ENCODE measurements around the gene RCN1.

DNA sequence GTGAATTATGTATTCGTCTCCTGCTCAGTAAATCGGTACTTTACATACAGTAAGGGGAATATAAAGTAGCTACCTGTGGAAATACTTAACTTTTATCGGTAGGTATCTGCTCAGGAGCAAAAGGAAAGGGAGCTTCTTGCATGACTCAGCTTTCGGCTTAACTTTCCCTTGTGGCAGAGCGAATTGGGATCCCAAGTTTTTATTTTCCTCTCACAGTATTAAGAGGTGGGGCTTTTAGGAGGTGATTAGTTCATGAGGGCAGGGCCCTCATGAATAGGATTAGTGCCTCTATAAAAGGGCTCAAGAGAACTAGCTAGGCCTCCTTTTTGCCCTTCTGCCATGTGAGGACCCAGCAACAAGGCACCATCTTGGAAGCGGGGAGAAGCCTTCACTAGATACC, 18.7 kb downstream of the RCN1 start:
- TF ChIP-seq, protein P1, sequence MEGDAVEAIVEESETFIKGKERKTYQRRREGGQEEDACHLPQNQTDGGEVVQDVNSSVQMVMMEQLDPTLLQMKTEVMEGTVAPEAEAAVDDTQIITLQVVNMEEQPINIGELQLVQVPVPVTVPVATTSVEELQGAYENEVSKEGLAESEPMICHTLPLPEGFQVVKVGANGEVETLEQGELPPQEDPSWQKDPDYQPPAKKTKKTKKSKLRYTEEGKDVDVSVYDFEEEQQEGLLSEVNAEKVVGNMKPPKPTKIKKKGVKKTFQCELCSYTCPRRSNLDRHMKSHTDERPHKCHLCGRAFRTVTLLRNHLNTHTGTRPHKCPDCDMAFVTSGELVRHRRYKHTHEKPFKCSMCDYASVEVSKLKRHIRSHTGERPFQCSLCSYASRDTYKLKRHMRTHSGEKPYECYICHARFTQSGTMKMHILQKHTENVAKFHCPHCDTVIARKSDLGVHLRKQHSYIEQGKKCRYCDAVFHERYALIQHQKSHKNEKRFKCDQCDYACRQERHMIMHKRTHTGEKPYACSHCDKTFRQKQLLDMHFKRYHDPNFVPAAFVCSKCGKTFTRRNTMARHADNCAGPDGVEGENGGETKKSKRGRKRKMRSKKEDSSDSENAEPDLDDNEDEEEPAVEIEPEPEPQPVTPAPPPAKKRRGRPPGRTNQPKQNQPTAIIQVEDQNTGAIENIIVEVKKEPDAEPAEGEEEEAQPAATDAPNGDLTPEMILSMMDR (IDR thresholded peaks at IDR 0.05; ENCODE audit: extremely low read depth in 1 of 2, insufficient read depth in 1 of 2, low read depth in 1 of 2, low read length in 2 of 2): no peak
- TF ChIP-seq EZH2 (IDR thresholded peaks at IDR 0.05; ENCODE audit: borderline replicate concordance, low read depth, low read length, severe bottlenecking) (no peak), POLR2AphosphoS5 (IDR thresholded peaks at IDR 0.05; ENCODE audit: insufficient read depth, low read depth, low read length) (no peak), POLR2A (IDR thresholded peaks at IDR 0.05; ENCODE audit: low read depth, low read length) (no peak)
